Measurements from ENCODE around the gene AXDND1.

DNA sequence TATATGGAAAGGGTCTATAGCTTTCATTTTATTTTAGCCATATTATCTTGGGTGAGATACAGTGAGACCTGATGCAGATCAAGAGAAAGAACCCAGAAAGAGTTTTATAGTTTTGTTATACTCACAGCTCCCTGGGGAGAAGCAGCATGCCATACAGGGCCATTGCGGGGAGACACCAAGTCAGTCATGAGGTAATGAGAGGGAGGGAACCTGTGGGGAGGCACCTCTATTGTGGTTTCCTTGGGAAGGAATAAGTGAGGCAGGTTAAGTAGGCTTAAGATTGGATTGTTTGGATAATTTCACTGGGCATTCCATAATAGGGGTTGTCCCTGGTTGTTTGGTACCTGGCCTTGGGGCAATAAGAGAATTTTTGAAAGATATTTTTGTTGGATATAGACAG lies 19.7 kb downstream of the AXDND1 start:
- TF ChIP-seq EZH2 (optimal IDR thresholded peaks at IDR 0.05; ENCODE audit: low read depth, low read length): no peak
- TF ChIP-seq, protein P1, sequence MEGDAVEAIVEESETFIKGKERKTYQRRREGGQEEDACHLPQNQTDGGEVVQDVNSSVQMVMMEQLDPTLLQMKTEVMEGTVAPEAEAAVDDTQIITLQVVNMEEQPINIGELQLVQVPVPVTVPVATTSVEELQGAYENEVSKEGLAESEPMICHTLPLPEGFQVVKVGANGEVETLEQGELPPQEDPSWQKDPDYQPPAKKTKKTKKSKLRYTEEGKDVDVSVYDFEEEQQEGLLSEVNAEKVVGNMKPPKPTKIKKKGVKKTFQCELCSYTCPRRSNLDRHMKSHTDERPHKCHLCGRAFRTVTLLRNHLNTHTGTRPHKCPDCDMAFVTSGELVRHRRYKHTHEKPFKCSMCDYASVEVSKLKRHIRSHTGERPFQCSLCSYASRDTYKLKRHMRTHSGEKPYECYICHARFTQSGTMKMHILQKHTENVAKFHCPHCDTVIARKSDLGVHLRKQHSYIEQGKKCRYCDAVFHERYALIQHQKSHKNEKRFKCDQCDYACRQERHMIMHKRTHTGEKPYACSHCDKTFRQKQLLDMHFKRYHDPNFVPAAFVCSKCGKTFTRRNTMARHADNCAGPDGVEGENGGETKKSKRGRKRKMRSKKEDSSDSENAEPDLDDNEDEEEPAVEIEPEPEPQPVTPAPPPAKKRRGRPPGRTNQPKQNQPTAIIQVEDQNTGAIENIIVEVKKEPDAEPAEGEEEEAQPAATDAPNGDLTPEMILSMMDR (IDR thresholded peaks at IDR 0.05; ENCODE audit: low read length): no peak
- TF ChIP-seq EZH2phosphoT487 (IDR thresholded peaks at IDR 0.05; ENCODE audit: low read length): no peak

Data from MM.1S (cell line).